ENCODE data around the gene PPDPF.

DNA sequence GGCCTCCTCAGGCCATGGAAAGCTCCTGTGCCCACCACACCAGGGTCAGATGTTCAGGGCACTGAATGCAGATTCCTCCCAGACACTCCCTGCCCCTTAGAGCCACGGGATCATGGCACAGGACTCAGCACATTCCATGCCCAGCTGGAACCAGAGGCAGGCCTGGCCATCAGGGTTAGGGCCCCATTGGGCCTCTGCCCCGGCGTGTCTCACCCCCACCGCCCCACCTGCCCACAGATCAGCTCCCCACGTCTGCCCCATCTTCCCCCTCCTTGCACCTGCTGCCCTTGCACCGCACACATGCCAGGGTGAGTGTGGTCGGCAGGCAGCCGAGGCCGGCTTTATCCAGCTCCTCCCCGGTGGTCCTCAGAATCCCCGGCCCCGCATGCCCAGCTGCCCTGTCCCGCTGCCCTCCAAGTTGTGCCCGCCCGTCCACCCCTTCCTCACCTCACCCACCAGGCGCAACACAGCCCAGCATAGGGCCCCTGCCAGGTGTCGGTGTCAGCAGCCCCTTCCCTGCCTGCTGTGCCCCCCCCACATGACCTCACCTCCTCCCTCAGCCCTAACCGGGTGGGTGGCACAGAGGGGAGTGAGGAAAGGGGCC lies 29.2 kb downstream of the PPDPF start:
- TF ChIP-seq, protein P1, sequence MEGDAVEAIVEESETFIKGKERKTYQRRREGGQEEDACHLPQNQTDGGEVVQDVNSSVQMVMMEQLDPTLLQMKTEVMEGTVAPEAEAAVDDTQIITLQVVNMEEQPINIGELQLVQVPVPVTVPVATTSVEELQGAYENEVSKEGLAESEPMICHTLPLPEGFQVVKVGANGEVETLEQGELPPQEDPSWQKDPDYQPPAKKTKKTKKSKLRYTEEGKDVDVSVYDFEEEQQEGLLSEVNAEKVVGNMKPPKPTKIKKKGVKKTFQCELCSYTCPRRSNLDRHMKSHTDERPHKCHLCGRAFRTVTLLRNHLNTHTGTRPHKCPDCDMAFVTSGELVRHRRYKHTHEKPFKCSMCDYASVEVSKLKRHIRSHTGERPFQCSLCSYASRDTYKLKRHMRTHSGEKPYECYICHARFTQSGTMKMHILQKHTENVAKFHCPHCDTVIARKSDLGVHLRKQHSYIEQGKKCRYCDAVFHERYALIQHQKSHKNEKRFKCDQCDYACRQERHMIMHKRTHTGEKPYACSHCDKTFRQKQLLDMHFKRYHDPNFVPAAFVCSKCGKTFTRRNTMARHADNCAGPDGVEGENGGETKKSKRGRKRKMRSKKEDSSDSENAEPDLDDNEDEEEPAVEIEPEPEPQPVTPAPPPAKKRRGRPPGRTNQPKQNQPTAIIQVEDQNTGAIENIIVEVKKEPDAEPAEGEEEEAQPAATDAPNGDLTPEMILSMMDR (IDR thresholded peaks at IDR 0.05): no peak
- TF ChIP-seq POLR2A (IDR thresholded peaks at IDR 0.05): no peak
